ENCODE results near the gene MRPL48. TPM values are rescaled to one million over a fixed set of nuclear protein-coding genes. Genes with fewer than 3 reads are reported as not detected.

MRPL48 gene
- total RNA-seq, 1 donor from 2014 or later: 26.5 TPM

DNA sequence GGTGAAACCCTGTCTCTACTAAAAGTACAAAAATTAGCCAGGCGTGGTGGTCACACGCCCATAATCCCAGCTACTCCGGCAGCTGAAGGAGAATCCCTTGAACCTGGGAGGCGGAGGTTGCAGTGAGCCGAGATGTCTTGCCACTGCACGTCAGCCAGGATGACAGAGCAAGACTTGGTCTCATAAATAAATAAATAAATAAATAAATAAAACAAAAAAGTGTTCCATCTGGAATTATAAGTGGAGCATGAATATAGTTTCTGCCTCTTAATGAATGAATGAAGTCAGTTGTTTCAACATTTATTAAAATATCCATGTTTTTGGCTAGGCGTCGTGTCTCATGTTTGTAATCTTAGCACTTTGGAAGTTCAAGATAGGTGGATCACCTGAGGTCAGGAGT, 27.1 kb downstream of the MRPL48 start:
- no peak overlapping the region for H3K4me3 ChIP-seq
- intact Hi-C loops (cut with DNase I): no loop called here
- H3K27ac ChIP-seq: no peak overlapping the region
- TF ChIP-seq, protein P1, sequence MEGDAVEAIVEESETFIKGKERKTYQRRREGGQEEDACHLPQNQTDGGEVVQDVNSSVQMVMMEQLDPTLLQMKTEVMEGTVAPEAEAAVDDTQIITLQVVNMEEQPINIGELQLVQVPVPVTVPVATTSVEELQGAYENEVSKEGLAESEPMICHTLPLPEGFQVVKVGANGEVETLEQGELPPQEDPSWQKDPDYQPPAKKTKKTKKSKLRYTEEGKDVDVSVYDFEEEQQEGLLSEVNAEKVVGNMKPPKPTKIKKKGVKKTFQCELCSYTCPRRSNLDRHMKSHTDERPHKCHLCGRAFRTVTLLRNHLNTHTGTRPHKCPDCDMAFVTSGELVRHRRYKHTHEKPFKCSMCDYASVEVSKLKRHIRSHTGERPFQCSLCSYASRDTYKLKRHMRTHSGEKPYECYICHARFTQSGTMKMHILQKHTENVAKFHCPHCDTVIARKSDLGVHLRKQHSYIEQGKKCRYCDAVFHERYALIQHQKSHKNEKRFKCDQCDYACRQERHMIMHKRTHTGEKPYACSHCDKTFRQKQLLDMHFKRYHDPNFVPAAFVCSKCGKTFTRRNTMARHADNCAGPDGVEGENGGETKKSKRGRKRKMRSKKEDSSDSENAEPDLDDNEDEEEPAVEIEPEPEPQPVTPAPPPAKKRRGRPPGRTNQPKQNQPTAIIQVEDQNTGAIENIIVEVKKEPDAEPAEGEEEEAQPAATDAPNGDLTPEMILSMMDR (IDR thresholded peaks at IDR 0.05): no peak
- no peaks in the 10 kb centered on the region for H3K27me3 ChIP-seq (ENCODE audit: low read depth)
- DNase-seq: no peak
- H3K36me3 ChIP-seq: no peaks in the 10 kb centered on the region
- ATAC-seq: no peak
- no peaks in the 10 kb centered on the region for H3K4me1 ChIP-seq
- H3K9me3 ChIP-seq: no peaks in the 10 kb centered on the region

DNA sequence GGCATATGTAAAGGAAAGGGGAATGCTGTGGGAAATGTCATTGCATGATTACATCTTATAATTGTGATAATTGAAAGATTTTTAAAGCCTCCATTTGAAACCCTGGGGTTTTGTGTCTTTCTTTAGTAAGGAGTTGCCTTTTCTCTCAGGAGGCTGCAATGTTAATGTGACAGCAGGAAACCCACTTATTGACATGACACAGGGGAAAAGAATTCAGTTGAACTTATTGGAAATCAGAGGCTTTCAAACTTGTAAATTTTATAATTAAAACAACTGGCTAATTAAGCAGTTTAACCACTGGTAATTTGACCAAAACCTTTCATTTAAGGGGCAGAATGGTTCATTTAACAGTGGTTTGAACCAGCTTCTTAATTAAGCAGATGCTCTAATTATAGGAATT, 31.2 kb downstream of the MRPL48 start:
- H3K4me3 ChIP-seq: no peak overlapping the region
- DNase-seq (no peak), ATAC-seq (no peak)
- H3K27me3 ChIP-seq (ENCODE audit: low read depth): no peaks in the 10 kb centered on the region
- TF ChIP-seq, protein P1 (IDR thresholded peaks at IDR 0.05): no peak
- peaks cover 5% of the 10 kb centered on the region for H3K4me1 ChIP-seq
- H3K9me3 ChIP-seq: no peaks in the 10 kb centered on the region
- no peak overlapping the region for H3K27ac ChIP-seq
- H3K36me3 ChIP-seq: no peaks in the 10 kb centered on the region
- intact Hi-C loops (cut with DNase I): no loop called here

DNA sequence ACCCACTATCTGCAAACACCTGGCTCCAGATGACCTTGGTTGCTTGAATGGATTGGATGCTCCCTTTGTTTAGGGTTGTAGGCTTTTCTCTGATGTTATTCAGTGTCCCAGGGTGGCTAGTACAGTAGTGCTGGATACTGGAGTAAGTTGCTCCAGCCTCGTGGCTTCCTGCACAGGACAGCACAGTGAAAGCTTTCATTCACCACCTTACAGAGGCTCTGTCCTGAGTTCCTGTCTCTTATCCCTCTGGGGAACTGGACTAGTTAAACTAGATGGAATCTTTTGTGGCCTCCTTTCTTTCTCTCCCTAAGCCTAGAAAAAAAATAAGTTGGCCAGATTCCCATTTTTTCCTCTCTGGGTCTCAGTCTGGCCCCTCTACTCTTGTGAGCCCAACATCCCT, 42.6 kb downstream of the MRPL48 start:
- TF ChIP-seq, protein P1 (IDR thresholded peaks at IDR 0.05): no peak
- Histone ChIP-seq H3K4me3 (no peak overlapping the region), H3K27ac (no peak overlapping the region), H3K9me3 (no peaks in the 10 kb centered on the region), H3K4me1 (no peaks in the 10 kb centered on the region), H3K36me3 (peaks cover 41% of the 10 kb centered on the region), H3K27me3 (ENCODE audit: low read depth) (no peaks in the 10 kb centered on the region)
- intact Hi-C loops (cut with DNase I): no loop called here
- DNase-seq (no peak), ATAC-seq (no peak)

DNA sequence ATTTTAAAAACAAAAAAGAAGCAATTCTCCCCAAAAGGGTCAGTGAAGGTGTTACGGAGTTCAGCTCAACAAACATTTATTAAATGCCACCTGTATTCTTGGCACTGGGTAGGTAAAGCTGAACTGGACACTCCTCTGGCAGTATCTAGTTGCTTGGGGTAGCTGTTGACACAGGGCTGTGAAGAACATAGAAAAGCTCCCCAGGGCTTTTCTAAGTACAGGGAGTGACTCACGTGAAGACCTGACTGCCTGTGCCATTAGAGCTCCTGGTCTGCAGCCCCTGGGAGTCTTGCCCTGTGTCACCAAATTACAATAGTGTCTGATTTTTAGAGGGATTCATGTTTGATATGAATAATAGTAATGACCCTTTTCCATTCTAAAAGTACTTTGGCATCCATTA, 45.4 kb downstream of the MRPL48 start:
- Histone ChIP-seq H3K4me1 (no peaks in the 10 kb centered on the region), H3K9me3 (no peaks in the 10 kb centered on the region), H3K27ac (no peak overlapping the region), H3K36me3 (peaks cover 27% of the 10 kb centered on the region), H3K27me3 (ENCODE audit: low read depth) (no peaks in the 10 kb centered on the region), H3K4me3 (no peak overlapping the region)
- intact Hi-C loops (cut with DNase I): no loop called here
- DNase-seq: no peak
- TF ChIP-seq, protein P1 (IDR thresholded peaks at IDR 0.05): no peak
- peak in 1 of 2 donors; percentile 41 for ATAC-seq

DNA sequence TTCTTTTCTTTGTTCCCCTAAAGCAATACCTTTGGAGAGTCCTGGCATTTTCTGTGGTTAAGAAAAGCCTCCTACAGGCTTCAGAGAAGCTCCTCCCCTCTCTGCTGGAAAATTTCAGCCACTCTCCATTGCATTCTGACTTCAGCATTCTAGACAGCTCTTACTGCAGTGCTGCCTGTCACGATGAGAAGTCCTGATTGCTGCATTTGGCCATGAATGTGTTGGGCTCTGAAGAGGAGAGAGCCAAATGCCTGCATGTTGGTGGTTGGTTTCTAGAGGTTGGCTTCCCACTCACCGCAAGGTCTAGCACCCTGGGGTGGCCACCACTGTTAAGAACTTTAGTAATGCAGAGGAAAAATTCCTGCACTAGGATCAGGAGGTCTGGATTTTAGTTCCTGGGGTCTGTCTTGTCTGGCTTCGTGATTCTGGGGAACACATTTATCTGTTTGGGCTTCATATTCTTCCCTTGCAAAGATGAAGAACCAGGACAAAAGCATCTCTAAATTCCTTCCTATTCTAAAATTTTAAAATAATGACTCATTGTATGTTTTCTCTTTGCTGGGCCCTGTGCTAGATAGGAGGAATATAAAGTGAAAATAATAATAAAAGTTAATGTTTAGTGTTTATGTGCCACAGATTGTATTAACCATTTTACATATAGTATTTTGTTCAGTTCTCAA, 50.9 kb downstream of the MRPL48 start:
- no peaks in the 10 kb centered on the region for H3K27me3 ChIP-seq (ENCODE audit: low read depth)
- peaks cover 17% of the 10 kb centered on the region for H3K36me3 ChIP-seq
- no peaks in the 10 kb centered on the region for H3K9me3 ChIP-seq
- H3K27ac ChIP-seq: no peak overlapping the region
- no peaks in the 10 kb centered on the region for H3K4me1 ChIP-seq
- DNase-seq (no peak), ATAC-seq (no peak)
- TF ChIP-seq, protein P1 (IDR thresholded peaks at IDR 0.05): no peak
- intact Hi-C loops (cut with DNase I): no loop called here
- H3K4me3 ChIP-seq: no peak overlapping the region

Measured in lower lobe of right lung (tissue), 2 donors.